NT2/D1 (cell line): ENCODE measurements around the gene RNF157.

ENCODE experiments used
- SUZ12 ChIP-seq: IDR thresholded peaks from 2 replicates; pipeline ENCODE4 v1.6.1; 2011; ENCODE audit not compliant: insufficient read length, insufficient read depth; ENCODE audit errors: extremely low read depth
- YY1 ChIP-seq: IDR thresholded peaks from 2 replicates; pipeline ENCODE4 v1.6.1; 2011; ENCODE audit not compliant: insufficient read length, insufficient read depth

DNA sequence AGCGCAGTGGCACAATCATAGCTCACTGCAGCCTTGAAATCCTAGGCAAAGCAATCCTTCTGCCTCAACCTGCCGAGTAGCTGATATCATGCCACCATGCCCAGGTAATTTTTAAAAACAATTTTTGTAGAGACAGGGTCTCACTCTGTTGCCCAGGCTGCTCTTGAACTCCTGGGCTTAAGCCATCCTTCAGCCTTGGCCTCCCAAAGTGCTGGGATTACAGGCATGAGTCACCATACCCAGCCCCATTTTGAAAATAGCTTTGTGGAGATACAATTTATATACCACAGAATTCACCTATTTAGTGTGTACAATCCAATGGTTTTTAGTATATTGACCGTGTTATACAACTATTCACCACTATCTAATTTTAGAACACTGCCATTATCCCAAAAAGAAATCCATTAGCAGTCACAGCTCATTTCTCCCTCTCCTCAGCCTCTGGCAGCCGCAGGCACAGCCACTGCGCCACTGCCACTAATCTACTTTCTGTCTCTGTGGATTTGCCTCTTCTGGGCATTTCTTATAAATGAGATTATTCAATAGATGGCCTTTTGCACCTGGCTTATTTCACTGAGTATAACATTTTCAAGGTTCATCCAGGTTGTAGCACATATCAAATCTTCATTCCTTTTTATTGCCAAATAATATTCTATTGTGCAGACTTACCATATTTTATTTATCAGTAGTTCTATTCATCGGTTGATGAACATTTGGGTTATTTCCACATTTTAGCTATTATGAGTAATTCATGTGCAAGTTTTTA lies 6.5 kb downstream of the RNF157 start:
- TF ChIP-seq SUZ12 = no peak
- TF ChIP-seq YY1 = no peak
